B cell (primary cell): ENCODE data around the gene TCF12. TPM values are rescaled to one million over a fixed set of nuclear protein-coding genes. Genes with fewer than 3 reads are reported as not detected.

ENCODE experiments used
- ATAC-seq: fragments of 200-7000 bp; cut with Tn5 transposase; one replicate; pipeline ENCODE4 v1.10.0; 2021; ENCODE audit warnings: low read depth, mild to moderate bottlenecking, moderate number of reproducible peaks, moderate library complexity
- CTCF ChIA-PET: fragments of 350-600 bp; sonication (Branson Sonifier 250); formaldehyde crosslinking; loops from one replicate; lab custom pipeline; 2021; ENCODE audit warnings: antibody characterized with exemption, inconsistent platforms; lab: Charles Lee
- POLR2A ChIA-PET: fragments of 350-600 bp; sonication (Branson Sonifier 250); formaldehyde crosslinking; loops from one replicate; lab custom pipeline; 2021; ENCODE audit warnings: antibody characterized with exemption; lab: Charles Lee
- DNase-seq: peaks from one replicate; pipeline ENCODE4 v3.0.0; 2013
- H2AFZ ChIP-seq: 2 replicates; pipeline ENCODE4 v1.6.1; 2012; ENCODE audit warnings: mild to moderate bottlenecking, low read depth, low read length; ENCODE audit not compliant: insufficient read depth, poor library complexity, severe bottlenecking
- H3K27ac ChIP-seq, 2 donors: 1 replicate in 1 of 2; 2 replicates in 1 of 2; pipeline ENCODE4 v1.5.1; 2012 to 2013; ENCODE audit warnings: low read length in 2 of 2, mild to moderate bottlenecking in 2 of 2, moderate library complexity in 1 of 2
- H3K27me3 ChIP-seq, 4 experiments: fragments of 200-600 bp in 1 of 4; sonication (generic) in 1 of 4; replicated peaks in 1 of 4; 1 replicate in 2 of 4; 2 replicates in 2 of 4; pipeline versions ENCODE4 v1.6.1 to v1.7.0; 2013 to 2016; ENCODE audit warnings: low read length in 3 of 4, mild to moderate bottlenecking in 2 of 4, mixed read lengths in 1 of 4, moderate library complexity in 1 of 4; ENCODE audit not compliant: insufficient read depth in 4 of 4, control insufficient read depth in 3 of 4; ENCODE audit errors: control extremely low read depth in 1 of 4
- H3K36me3 ChIP-seq, 2 experiments: replicated peaks in 1 of 2; 1 replicate in 1 of 2; 2 replicates in 1 of 2; pipeline versions ENCODE4 v1.6.1 to v1.7.1; 2013; ENCODE audit warnings: low read length in 1 of 2; ENCODE audit not compliant: insufficient read depth in 2 of 2, control insufficient read depth in 1 of 2; ENCODE audit errors: control extremely low read depth in 1 of 2, extremely low read depth in 1 of 2
- H3K4me1 ChIP-seq, 2 donors: fragments of 200-600 bp in 1 of 2; sonication (generic) in 1 of 2; 1 replicate in 1 of 2; 2 replicates in 1 of 2; pipeline versions ENCODE4 v1.5.1 to v1.6.1; 2013 to 2017; ENCODE audit warnings: low read length in 2 of 2; ENCODE audit not compliant: control insufficient read depth in 2 of 2, insufficient read depth in 2 of 2
- H3K4me2 ChIP-seq: replicated peaks from 2 replicates; pipeline ENCODE3; 2012; ENCODE audit warnings: mild to moderate bottlenecking, low read depth, low read length; ENCODE audit not compliant: poor library complexity, severe bottlenecking
- H3K4me3 ChIP-seq, 5 experiments: fragments of 200-600 bp in 1 of 5; sonication (generic) in 1 of 5; 1 replicate in 3 of 5; 2 replicates in 2 of 5; pipeline versions ENCODE4 v1.5.1 to v1.7.0; 2011 to 2016; ENCODE audit warnings: low read length in 4 of 5, mild to moderate bottlenecking in 4 of 5, low read depth in 2 of 5, control low read depth in 1 of 5, moderate library complexity in 1 of 5; ENCODE audit not compliant: insufficient read depth in 1 of 5; ENCODE audit errors: control extremely low read depth in 1 of 5, extremely low read depth in 1 of 5
- H3K79me2 ChIP-seq: fragments of 200-600 bp; sonication (generic); one replicate; pipeline ENCODE4 v1.6.0; 2016; ENCODE audit warnings: low read length; ENCODE audit not compliant: control insufficient read depth, insufficient read depth
- H3K9ac ChIP-seq: fragments of 200-600 bp; sonication (generic); 2 replicates; pipeline ENCODE4 v1.6.1; 2017; ENCODE audit warnings: mild to moderate bottlenecking, low read length, moderate library complexity
- H3K9me3 ChIP-seq, 3 donors: one replicate each; pipeline versions ENCODE4 v1.6.1 to v1.7.1; 2013; ENCODE audit warnings: low read length in 2 of 3; ENCODE audit not compliant: control insufficient read depth in 2 of 3, insufficient read depth in 1 of 3; ENCODE audit errors: control extremely low read depth in 1 of 3
- H4K20me1 ChIP-seq: 2 replicates; pipeline ENCODE4 v1.6.0; 2012; ENCODE audit warnings: mild to moderate bottlenecking, low read length; ENCODE audit not compliant: insufficient read depth, control insufficient read depth, poor library complexity, severe bottlenecking
- H3K27ac Mint-ChIP-seq: one replicate; pipeline ENCODE4 v1.8.0; 2021; ENCODE audit warnings: mixed read lengths
- H3K27me3 Mint-ChIP-seq: one replicate; pipeline ENCODE4 v1.8.0; 2021; ENCODE audit warnings: mixed read lengths
- H3K4me1 Mint-ChIP-seq: one replicate; pipeline ENCODE4 v1.8.0; 2021; ENCODE audit warnings: mixed read lengths
- H3K4me3 Mint-ChIP-seq: one replicate; pipeline ENCODE4 v1.8.0; 2021; ENCODE audit warnings: mixed read lengths
- H3K9me3 Mint-ChIP-seq: one replicate; pipeline ENCODE4 v1.8.0; 2022; ENCODE audit warnings: mixed read lengths; ENCODE audit not compliant: insufficient read depth
- EZH2 ChIP-seq: IDR thresholded peaks from 2 replicates; pipeline ENCODE4 v1.6.1; 2012; ENCODE audit warnings: borderline replicate concordance, low read depth, mild to moderate bottlenecking, moderate library complexity, low read length; ENCODE audit not compliant: insufficient read depth, poor library complexity, severe bottlenecking
- WGBS: methylation state at CpG from one replicate; pipeline ENCODE4 v1.1.5; 2013; ENCODE audit warnings: missing lambda C conversion rate; ENCODE audit not compliant: insufficient coverage; 5-methylcytosine and 5-hydroxymethylcytosine counted together
- intact Hi-C: fragments of 100-400 bp; cut with micrococcal nuclease; formaldehyde crosslinking; loops from one replicate; pipeline ENCODE4 v1.10.0; 2022
- polyA plus RNA-seq: library from polyadenylated mRNA; depleted of rRNA; stranded (reverse); fragments of >200 nt; gene quantifications from 2 replicates; pipeline ENCODE4 v1.2.3, GENCODE V29; 2012
- total RNA-seq, 2 donors: library from RNA; stranded (reverse); fragments of 120-200 nt in 1 of 2; gene quantifications; 1 replicate in 1 of 2; 2 replicates in 1 of 2; pipeline versions ENCODE4 v1.2.3 to v1.2.4, GENCODE V29; 2013 to 2022
- TF ChIP-seq, protein P1 (sequence below): fragments of 200-600 bp; IDR thresholded peaks from one replicate; pipeline ENCODE4 v1.8.0; 2022; ENCODE audit warnings: antibody characterized with exemption, mild to moderate bottlenecking

Gene TCF12
- total and polyA plus RNA-seq, 2 donors (not counting 1 experiment from before 2014, with no cell fraction given), result 27.1 to 131 TPM

DNA sequence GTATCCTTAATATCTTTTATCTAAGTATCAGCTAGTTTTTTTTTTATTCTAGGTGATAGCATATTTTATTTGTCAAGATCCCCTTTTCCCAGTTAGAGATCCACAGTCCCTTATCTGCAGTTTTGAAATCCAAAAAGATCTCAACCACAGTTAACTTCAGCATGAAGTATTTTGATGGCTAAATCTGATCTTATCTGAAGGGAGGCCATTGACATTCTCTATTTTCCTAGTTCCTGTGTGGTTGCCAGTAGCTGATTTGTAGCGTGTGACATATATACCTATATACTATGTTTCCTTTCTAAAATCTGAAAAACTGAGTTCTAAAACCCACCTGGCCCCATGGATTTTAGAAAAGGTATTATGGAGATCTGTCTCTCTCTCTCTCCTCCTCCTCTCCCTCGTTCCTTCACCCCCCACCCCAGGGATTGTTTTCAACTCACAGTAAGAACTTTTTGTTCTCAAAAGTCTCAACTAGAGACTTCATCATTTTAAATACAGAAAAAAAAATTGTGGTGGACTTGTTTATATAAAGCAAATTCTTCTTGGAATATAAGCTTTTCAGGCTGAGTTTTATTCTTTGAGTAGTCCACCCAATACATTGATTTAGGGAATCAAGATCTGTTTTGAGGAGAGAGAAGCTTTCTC, 12.3 kb downstream of the TCF12 start:
- DNase-seq (no peak), ATAC-seq (no peak)
- H2AFZ ChIP-seq, result no peak overlapping the region
- CTCF ChIA-PET, result interaction anchor here (0.6 to 1.0 kb wide), 2 partner anchors 13 to 631 kb away, joined by 3 to 4 read pairs; partner anchors contain the start of gene TCF12
- no peak overlapping the region for H3K4me3 Mint-ChIP-seq
- intact Hi-C loops, result no loop called here
- TF ChIP-seq, protein P1, sequence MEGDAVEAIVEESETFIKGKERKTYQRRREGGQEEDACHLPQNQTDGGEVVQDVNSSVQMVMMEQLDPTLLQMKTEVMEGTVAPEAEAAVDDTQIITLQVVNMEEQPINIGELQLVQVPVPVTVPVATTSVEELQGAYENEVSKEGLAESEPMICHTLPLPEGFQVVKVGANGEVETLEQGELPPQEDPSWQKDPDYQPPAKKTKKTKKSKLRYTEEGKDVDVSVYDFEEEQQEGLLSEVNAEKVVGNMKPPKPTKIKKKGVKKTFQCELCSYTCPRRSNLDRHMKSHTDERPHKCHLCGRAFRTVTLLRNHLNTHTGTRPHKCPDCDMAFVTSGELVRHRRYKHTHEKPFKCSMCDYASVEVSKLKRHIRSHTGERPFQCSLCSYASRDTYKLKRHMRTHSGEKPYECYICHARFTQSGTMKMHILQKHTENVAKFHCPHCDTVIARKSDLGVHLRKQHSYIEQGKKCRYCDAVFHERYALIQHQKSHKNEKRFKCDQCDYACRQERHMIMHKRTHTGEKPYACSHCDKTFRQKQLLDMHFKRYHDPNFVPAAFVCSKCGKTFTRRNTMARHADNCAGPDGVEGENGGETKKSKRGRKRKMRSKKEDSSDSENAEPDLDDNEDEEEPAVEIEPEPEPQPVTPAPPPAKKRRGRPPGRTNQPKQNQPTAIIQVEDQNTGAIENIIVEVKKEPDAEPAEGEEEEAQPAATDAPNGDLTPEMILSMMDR, result no peak
- no peak for TF ChIP-seq EZH2
- H3K9ac ChIP-seq, result no peak overlapping the region
- peaks cover 0 to 3% (median 0%) of the 10 kb centered on the region in 3 donors for H3K9me3 ChIP-seq
- H3K4me3 ChIP-seq, result no peak overlapping the region
- POLR2A ChIA-PET, result no interaction called here
- peaks cover 73% of the 10 kb centered on the region for H3K79me2 ChIP-seq
- no peaks in the 10 kb centered on the region for H3K27me3 Mint-ChIP-seq
- H3K9me3 Mint-ChIP-seq, result peaks cover 2% of the 10 kb centered on the region
- peaks cover 5 to 11% of the 10 kb centered on the region in 2 donors for H3K4me1 ChIP-seq
- no peak overlapping the region for H3K27ac ChIP-seq
- WGBS, result no CpG with 5 or more reads among the region's 2 CpGs
- no peak overlapping the region for H3K27ac Mint-ChIP-seq
- peaks cover 53% of the 10 kb centered on the region for H3K4me1 Mint-ChIP-seq
- H3K27me3 ChIP-seq, result no peaks in the 10 kb centered on the region
- no peak overlapping the region for H3K4me2 ChIP-seq
- peaks cover 6% of the 10 kb centered on the region for H4K20me1 ChIP-seq
- peaks cover 0 to 9% of the 10 kb centered on the region in 2 experiments for H3K36me3 ChIP-seq
